HepG2 (cell line): ENCODE data around the gene OTOP1. TPM values are rescaled to one million over a fixed set of nuclear protein-coding genes. Genes with fewer than 3 reads are reported as not detected.

Experiments
- AKAP8 ChIP-seq: sonication (generic); formaldehyde crosslinking; IDR thresholded peaks from 2 replicates; pipeline ENCODE4 v1.5.1; 2020; ENCODE audit warnings: mild to moderate bottlenecking, missing genetic modification reagents
- ARHGAP35 ChIP-seq: sonication (generic); formaldehyde crosslinking; IDR thresholded peaks from 2 replicates; pipeline ENCODE4 v1.9.0; 2022; ENCODE audit warnings: mild to moderate bottlenecking, inconsistent platforms, moderate library complexity, missing genetic modification reagents, borderline replicate concordance
- CREM ChIP-seq, 2 experiments: sonication (generic) in 1 of 2; formaldehyde crosslinking in 1 of 2; IDR thresholded peaks; 2 replicates each; pipeline versions ENCODE4 v1.4.0 to v1.6.1; 2016 to 2020; ENCODE audit warnings: antibody characterized with exemption in 1 of 2, mild to moderate bottlenecking in 1 of 2, missing genetic modification reagents in 1 of 2
- GZF1 ChIP-seq: sonication (generic); formaldehyde crosslinking; IDR thresholded peaks from 2 replicates; pipeline ENCODE4 v1.5.1; 2020; ENCODE audit warnings: mild to moderate bottlenecking, missing genetic modification reagents
- MIER2 ChIP-seq: IDR thresholded peaks from 2 replicates; pipeline ENCODE4 v1.6.1; 2016; ENCODE audit warnings: missing biosample characterization, missing genetic modification reagents
- SMAD9 ChIP-seq: sonication (generic); formaldehyde crosslinking; IDR thresholded peaks from 2 replicates; pipeline ENCODE4 v1.5.1; 2020; ENCODE audit warnings: mild to moderate bottlenecking, missing genetic modification reagents
- ZBTB37 ChIP-seq: sonication (generic); formaldehyde crosslinking; IDR thresholded peaks from 2 replicates; pipeline ENCODE4 v1.4.0; 2020; ENCODE audit warnings: mild to moderate bottlenecking, missing genetic modification reagents
- ZNF142 ChIP-seq: sonication (generic); formaldehyde crosslinking; IDR thresholded peaks from 2 replicates; pipeline ENCODE4 v1.4.0; 2020; ENCODE audit warnings: missing genetic modification reagents
- ZNF260 ChIP-seq: sonication (generic); formaldehyde crosslinking; IDR thresholded peaks from 2 replicates; pipeline ENCODE4 v1.4.0; 2020; ENCODE audit warnings: missing genetic modification reagents, low read depth, mild to moderate bottlenecking, borderline replicate concordance
- ZNF451 ChIP-seq: sonication (generic); formaldehyde crosslinking; IDR thresholded peaks from 2 replicates; pipeline ENCODE4 v1.5.0; 2020; ENCODE audit warnings: mild to moderate bottlenecking, missing genetic modification reagents
- ZNF530 ChIP-seq: sonication (generic); formaldehyde crosslinking; IDR thresholded peaks from 2 replicates; pipeline ENCODE4 v1.5.0; 2020; ENCODE audit warnings: low read depth, mild to moderate bottlenecking, missing genetic modification reagents
- ZNF557 ChIP-seq: sonication (generic); formaldehyde crosslinking; IDR thresholded peaks from 2 replicates; pipeline ENCODE4 v1.4.0; 2020; ENCODE audit warnings: missing genetic modification reagents
- ZNF660 ChIP-seq: sonication (generic); formaldehyde crosslinking; IDR thresholded peaks from 2 replicates; pipeline ENCODE4 v1.5.1; 2020; ENCODE audit warnings: mild to moderate bottlenecking, low read depth, missing genetic modification reagents, borderline replicate concordance
- polyA plus RNA-seq, 8 experiments: library from polyadenylated mRNA; depleted of rRNA in 3 of 8; stranded (reverse) in 7 of 8; unstranded in 1 of 8; fragments of >200 nt; fragmentation: Illumina TruSeq in 4 of 8; extraction: Trizol in 4 of 8; gene quantifications; 2 replicates each; pipeline versions ENCODE4 v1.2.1 to v1.2.3, GENCODE V29; 2011 to 2016; ENCODE audit warnings: low read depth in 4 of 8, missing spikeins in 1 of 8, mixed read lengths in 1 of 8; ENCODE audit not compliant: insufficient read depth in 1 of 8
- total RNA-seq, 5 experiments: library from RNA; depleted of rRNA; stranded (reverse); fragments of >200 nt; fragmentation: Illumina TruSeq; extraction: Trizol; gene quantifications; 2 replicates each; pipeline ENCODE4 v1.2.3, GENCODE V29; 2016; ENCODE audit warnings: low read depth in 1 of 5
- TF ChIP-seq, protein P1 (sequence below): sonication (generic); formaldehyde crosslinking; IDR thresholded peaks from 2 replicates; pipeline ENCODE4 v1.5.0; 2020; ENCODE audit warnings: missing genetic modification reagents, mild to moderate bottlenecking, borderline replicate concordance
- TF ChIP-seq, protein P2 (sequence below): IDR thresholded peaks from 2 replicates; pipeline ENCODE4 v1.6.1; 2016; ENCODE audit warnings: low read depth, borderline replicate concordance
- TF ChIP-seq, protein P3 (sequence below): sonication (generic); formaldehyde crosslinking; IDR thresholded peaks from 2 replicates; pipeline ENCODE4 v1.4.0; 2020; ENCODE audit warnings: mild to moderate bottlenecking, missing genetic modification reagents, borderline replicate concordance

Gene OTOP1
- total and polyA plus RNA-seq, 2 of the 13 experiments (the other 11 are each of a cell fraction or from before 2014, with no cell fraction given): not detected

GRCh38 chr4:4182835-4183568 is 43.7 kb downstream of the OTOP1 start (continued):
- no peak for TF ChIP-seq ZNF142 (CRISPR knock-in tag)
- TF ChIP-seq, protein P1, sequence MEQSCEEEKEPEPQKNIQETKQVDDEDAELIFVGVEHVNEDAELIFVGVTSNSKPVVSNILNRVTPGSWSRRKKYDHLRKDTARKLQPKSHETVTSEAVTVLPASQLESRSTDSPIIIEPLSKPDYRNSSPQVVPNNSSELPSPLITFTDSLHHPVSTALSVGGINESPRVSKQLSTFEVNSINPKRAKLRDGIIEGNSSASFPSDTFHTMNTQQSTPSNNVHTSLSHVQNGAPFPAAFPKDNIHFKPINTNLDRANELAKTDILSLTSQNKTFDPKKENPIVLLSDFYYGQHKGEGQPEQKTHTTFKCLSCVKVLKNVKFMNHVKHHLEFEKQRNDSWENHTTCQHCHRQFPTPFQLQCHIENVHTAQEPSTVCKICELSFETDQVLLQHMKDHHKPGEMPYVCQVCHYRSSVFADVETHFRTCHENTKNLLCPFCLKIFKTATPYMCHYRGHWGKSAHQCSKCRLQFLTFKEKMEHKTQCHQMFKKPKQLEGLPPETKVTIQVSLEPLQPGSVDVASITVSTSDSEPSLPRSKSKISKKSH (CRISPR knock-in tag): 0 out of 2 replicates have a peak, but pooled peaks have one; percentile 27
- TF ChIP-seq ZNF660 (CRISPR knock-in tag): no peak
- no peak for TF ChIP-seq GZF1 (CRISPR knock-in tag)
- TF ChIP-seq, protein P2, sequence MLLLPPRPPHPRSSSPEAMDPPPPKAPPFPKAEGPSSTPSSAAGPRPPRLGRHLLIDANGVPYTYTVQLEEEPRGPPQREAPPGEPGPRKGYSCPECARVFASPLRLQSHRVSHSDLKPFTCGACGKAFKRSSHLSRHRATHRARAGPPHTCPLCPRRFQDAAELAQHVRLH (CRISPR knock-in tag): no peak
- TF ChIP-seq ZNF451: no peak
- TF ChIP-seq ZNF557: no peak
- no peak for TF ChIP-seq ZNF530 (CRISPR knock-in tag)
- TF ChIP-seq ARHGAP35 (CRISPR knock-in tag): no peak
- no peak for TF ChIP-seq AKAP8 (CRISPR knock-in tag)
- no peak for TF ChIP-seq MIER2
- no peak for TF ChIP-seq SMAD9 (CRISPR knock-in tag)
- TF ChIP-seq, protein P3, sequence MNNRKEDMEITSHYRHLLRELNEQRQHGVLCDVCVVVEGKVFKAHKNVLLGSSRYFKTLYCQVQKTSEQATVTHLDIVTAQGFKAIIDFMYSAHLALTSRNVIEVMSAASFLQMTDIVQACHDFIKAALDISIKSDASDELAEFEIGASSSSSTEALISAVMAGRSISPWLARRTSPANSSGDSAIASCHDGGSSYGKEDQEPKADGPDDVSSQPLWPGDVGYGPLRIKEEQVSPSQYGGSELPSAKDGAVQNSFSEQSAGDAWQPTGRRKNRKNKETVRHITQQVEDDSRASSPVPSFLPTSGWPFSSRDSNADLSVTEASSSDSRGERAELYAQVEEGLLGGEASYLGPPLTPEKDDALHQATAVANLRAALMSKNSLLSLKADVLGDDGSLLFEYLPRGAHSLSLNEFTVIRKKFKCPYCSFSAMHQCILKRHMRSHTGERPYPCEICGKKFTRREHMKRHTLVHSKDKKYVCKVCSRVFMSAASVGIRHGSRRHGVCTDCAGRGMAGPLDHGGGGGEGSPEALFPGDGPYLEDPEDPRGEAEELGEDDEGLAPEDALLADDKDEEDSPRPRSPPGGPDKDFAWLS (CRISPR knock-in tag): no peak
- TF ChIP-seq ZBTB37 (CRISPR knock-in tag): no peak
- no peak for TF ChIP-seq ZNF260 (CRISPR knock-in tag)
- no peak for TF ChIP-seq CREM (IDR thresholded peaks at IDR 0.05)
- no peak for TF ChIP-seq CREM (CRISPR knock-in tag; IDR thresholded peaks at IDR 0.05)
